Peyer's patch (tissue), 4 donors: ENCODE measurements around the gene WNT6. TPM values are rescaled to one million over a fixed set of nuclear protein-coding genes. Genes with fewer than 3 reads are reported as not detected.

Experiments used
- DNase-seq, 3 donors: peaks; one replicate each; pipeline ENCODE4 v3.0.0-alpha.2; 2017 to 2019
- H3K27ac ChIP-seq, 4 donors: fragments of 200-600 bp; sonication (generic); one replicate each; pipeline ENCODE4 v1.5.1; 2016 to 2019
- H3K27me3 ChIP-seq, 2 donors: fragments of 200-600 bp; sonication (generic); one replicate each; pipeline ENCODE4 v1.5.1; 2019
- H3K36me3 ChIP-seq, 3 donors: fragments of 200-600 bp; sonication (generic); one replicate each; pipeline ENCODE4 v1.5.1; 2016 to 2019
- H3K4me1 ChIP-seq, 4 donors: fragments of 200-600 bp; sonication (generic); one replicate each; pipeline ENCODE4 v1.5.1; 2016 to 2019
- H3K4me3 ChIP-seq, 4 donors: fragments of 200-600 bp; sonication (generic); 1 replicate in 3 of 4; 2 replicates in 1 of 4; pipeline ENCODE4 v1.5.1; 2016 to 2019; ENCODE audit warnings: mild to moderate bottlenecking in 1 of 4
- H3K9me3 ChIP-seq, 4 donors: fragments of 200-600 bp; sonication (generic); one replicate each; pipeline ENCODE4 v1.5.1; 2016 to 2019; ENCODE audit warnings: mild to moderate bottlenecking in 1 of 4
- POLR2A ChIP-seq, 2 donors: fragments of 450-650 bp; IDR thresholded peaks; one replicate each; pipeline ENCODE4 v1.5.1; 2017; ENCODE audit warnings: antibody characterized with exemption in 2 of 2, mild to moderate bottlenecking in 2 of 2, moderate library complexity in 2 of 2
- total RNA-seq, 4 donors: library from RNA; depleted of rRNA; stranded (reverse); fragments of >200 nt; gene quantifications; one replicate each; pipeline ENCODE4 v1.1.0, GENCODE V29; 2016
- TF ChIP-seq, protein P1 (sequence below), 6 experiments: fragments of 450-650 bp in 4 of 6; fragments of 200-600 bp in 2 of 6; sonication (generic) in 1 of 6; IDR thresholded peaks; one replicate each; pipeline ENCODE4 v1.5.1; 2017 to 2019; ENCODE audit warnings: antibody characterized with exemption in 6 of 6, mild to moderate bottlenecking in 3 of 6, moderate library complexity in 1 of 6

Gene WNT6
- total RNA-seq, 4 donors from 2014 or later: not detected

DNA sequence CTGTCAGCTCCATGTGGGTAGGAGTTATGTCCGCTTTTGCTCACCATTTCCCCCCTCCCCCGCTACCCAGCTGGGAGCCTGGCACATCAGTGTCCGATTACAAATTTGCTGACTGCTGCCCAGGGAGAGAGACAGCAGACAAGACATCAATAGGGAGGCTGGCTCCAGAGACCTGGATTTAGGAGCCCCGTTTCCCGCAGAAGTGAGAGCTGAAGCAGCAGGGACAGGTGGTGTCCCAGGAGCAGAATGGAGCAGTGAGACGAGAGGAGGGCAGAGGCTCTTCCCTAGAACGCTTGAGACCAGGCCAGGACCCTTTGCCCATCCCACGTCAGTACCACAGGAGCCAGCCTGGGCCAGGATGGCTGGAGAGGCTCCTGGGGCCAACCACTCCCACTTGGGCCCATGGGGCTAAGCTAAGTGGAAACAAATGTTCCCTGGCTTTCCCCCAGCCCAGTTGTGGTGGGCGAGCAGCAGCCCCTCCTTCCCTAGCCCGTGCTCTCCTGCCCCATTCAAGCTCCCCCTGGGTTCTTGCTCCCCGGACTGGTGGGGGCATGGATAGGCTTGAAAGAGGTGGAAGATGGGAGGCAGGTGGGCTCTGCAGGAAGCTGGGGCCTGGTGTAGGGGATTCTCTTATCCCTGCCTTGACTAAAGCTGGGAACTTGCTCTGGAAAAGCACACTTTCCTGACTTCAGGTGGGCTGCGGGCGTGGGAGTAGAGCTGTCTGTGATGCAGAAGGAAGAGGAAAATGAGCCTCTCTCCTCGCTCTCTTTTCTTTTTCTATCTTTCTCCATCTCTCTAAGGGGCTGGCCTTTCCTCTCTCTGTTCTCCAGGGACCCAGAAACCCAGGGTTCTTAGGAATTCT is 4.1 kb upstream of the WNT6 start:
- Histone ChIP-seq H3K4me3 (no peak overlapping the region), H3K27me3 (peaks cover 0 to 19% of the 10 kb centered on the region in 2 donors), H3K4me1 (peaks cover 0 to 16% (median 8%) of the 10 kb centered on the region in 4 donors), H3K27ac (no peak overlapping the region), H3K9me3 (no peaks in the 10 kb centered on the region), H3K36me3 (no peaks in the 10 kb centered on the region)
- TF ChIP-seq, protein P1, sequence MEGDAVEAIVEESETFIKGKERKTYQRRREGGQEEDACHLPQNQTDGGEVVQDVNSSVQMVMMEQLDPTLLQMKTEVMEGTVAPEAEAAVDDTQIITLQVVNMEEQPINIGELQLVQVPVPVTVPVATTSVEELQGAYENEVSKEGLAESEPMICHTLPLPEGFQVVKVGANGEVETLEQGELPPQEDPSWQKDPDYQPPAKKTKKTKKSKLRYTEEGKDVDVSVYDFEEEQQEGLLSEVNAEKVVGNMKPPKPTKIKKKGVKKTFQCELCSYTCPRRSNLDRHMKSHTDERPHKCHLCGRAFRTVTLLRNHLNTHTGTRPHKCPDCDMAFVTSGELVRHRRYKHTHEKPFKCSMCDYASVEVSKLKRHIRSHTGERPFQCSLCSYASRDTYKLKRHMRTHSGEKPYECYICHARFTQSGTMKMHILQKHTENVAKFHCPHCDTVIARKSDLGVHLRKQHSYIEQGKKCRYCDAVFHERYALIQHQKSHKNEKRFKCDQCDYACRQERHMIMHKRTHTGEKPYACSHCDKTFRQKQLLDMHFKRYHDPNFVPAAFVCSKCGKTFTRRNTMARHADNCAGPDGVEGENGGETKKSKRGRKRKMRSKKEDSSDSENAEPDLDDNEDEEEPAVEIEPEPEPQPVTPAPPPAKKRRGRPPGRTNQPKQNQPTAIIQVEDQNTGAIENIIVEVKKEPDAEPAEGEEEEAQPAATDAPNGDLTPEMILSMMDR (IDR thresholded peaks at IDR 0.05): no peak
- no peak for TF ChIP-seq POLR2A (IDR thresholded peaks at IDR 0.05)
- no peak for DNase-seq

DNA sequence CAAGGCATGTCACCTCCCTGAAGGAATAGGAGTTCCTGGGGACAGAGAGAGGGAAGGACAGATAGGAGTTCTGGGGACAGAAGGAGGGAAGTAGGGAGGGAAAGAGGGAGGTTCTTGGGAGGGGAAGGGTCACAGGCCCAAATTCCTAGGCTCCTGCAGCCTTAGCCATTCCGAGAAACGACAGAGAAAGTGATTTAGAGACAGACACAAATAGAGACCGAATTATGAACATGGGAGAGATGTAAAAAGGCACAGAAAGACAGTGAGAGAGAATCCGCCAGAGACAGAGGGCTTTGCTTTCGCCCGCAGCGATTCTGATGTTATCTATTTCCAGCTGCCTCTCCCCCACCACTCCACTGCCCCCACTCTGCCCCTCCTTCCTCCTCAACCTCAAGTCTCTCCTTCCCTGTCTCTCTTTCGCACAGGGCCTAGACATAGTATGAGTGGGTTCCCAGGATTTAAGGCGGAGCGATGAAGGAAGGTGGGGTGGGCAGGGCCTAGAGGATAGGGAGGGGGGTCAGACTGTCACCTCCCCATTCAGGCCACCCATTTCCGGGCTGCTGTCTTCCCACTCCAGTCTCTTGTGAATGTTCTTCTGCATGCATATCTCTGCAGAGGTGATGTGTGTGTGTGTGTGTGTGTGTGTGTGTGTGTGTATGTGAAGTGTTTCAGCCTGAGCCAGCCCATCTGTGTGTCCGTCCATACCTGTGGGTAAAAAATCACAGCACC is 3.3 kb upstream of the WNT6 start:
- Histone ChIP-seq H3K4me1 (peaks cover 0 to 16% (median 11%) of the 10 kb centered on the region in 4 donors), H3K27ac (no peak overlapping the region), H3K9me3 (no peaks in the 10 kb centered on the region), H3K27me3 (peaks cover 0 to 24% of the 10 kb centered on the region in 2 donors), H3K4me3 (no peak overlapping the region), H3K36me3 (no peaks in the 10 kb centered on the region)
- no peak for DNase-seq
- no peak for TF ChIP-seq POLR2A (IDR thresholded peaks at IDR 0.05)
- TF ChIP-seq, protein P1 (IDR thresholded peaks at IDR 0.05): no peak

DNA sequence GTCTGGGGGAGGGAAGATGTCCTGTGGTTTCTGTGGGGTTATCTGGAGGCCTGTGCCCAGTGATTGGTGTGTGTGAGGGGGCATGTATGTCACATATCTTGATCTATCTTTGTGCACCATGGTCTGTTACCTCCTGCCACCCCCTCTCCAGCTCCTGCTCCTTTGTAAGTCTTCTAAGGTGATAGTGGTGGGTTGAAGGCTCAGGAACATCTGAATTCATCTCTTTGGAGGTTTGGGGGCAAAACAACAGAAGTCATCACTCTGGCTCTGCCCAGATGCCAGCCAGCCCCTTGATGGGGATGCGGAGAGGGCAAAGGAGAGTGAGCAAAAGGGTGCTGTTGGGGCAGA is 2.7 kb upstream of the WNT6 start:
- Histone ChIP-seq H3K4me3 (no peak overlapping the region), H3K4me1 (peaks cover 0 to 16% (median 11%) of the 10 kb centered on the region in 4 donors), H3K27ac (no peak overlapping the region), H3K9me3 (no peaks in the 10 kb centered on the region), H3K36me3 (no peaks in the 10 kb centered on the region), H3K27me3 (peaks cover 0 to 28% of the 10 kb centered on the region in 2 donors)
- DNase-seq: no peak
- TF ChIP-seq, protein P1 (IDR thresholded peaks at IDR 0.05): no peak
- TF ChIP-seq POLR2A (IDR thresholded peaks at IDR 0.05): no peak

DNA sequence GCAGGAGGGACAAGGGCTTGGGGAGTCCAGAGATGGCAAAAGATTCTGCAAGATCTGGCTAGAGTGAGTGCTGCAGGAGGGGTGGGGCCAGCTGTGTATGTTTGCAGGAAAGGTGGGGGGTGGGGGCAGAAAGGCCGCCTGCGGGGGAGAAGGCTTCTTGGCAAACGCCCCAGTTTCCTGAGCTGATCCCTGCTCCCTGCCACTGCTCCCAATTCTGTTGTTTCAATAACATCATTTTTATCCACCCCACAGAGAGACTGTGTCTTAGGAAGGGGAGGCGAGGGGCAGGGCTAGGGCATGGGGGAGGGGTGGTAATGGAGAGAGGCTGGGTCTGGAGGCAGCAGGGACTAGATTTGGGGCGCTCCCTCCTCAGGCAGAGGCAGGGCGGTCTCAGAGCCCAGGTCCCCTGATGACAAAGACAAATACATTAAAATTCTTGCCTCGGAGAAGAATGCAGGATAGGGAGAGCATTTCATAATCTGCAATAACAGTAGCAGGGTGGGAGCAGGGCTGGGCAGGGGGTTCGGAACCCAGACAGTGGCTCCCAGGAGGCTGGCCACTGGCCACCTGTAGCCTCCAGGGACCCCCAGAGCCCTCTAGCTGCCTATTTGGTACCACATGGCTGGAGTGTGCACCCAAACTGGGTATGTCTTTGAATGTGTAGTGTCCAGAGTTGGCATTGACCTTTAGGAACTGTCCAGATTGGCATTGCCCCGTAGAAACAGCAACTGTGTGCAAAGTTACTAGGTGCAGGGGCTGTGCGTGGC is 2.1 kb upstream of the WNT6 start:
- H3K4me1 ChIP-seq: peaks cover 0 to 16% (median 11%) of the 10 kb centered on the region in 4 donors
- DNase-seq: no peak
- no peaks in the 10 kb centered on the region for H3K9me3 ChIP-seq
- no peak overlapping the region for H3K4me3 ChIP-seq
- no peaks in the 10 kb centered on the region for H3K36me3 ChIP-seq
- no peak overlapping the region for H3K27ac ChIP-seq
- TF ChIP-seq, protein P1 (IDR thresholded peaks at IDR 0.05): no peak
- no peak for TF ChIP-seq POLR2A (IDR thresholded peaks at IDR 0.05)
- peaks cover 0 to 30% of the 10 kb centered on the region in 2 donors for H3K27me3 ChIP-seq

DNA sequence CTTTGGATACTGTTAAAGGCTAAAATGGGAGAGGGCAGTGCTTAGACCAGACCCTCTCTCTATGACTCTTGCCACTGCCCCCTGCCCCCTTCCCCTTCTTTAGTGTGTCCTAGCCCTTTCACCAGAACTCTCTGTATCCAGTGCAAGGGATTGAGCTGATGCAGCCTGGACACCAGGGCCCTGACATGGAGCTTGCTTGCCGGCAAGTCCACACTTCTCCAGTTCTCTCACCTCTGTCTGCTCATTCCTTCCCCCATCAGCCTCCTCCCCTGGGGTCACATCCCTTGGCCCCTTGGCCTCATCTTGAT is 1.5 kb upstream of the WNT6 start:
- Histone ChIP-seq H3K36me3 (no peaks in the 10 kb centered on the region), H3K9me3 (no peaks in the 10 kb centered on the region), H3K27me3 (peaks cover 0 to 30% of the 10 kb centered on the region in 2 donors), H3K4me1 (peaks cover 0 to 16% (median 11%) of the 10 kb centered on the region in 4 donors), H3K27ac (no peak overlapping the region), H3K4me3 (no peak overlapping the region)
- TF ChIP-seq POLR2A (IDR thresholded peaks at IDR 0.05): no peak
- TF ChIP-seq, protein P1 (IDR thresholded peaks at IDR 0.05): no peak
- DNase-seq: no peak
